ENCODE data around the gene MAGEB5.
"Not testable (repeated sequence)": the region's sequence is repeated elsewhere in the genome, so short reads cannot be mapped to it uniquely, and the experiment has no call there.

MAGEB5 gene

GRCh38 chrX:26215869-26216268 lies at the start of gene MAGEB5:
TSS of gene MAGEB5 (plus strand) at chrX:26216169. CDS start at chrX:26217302, 1,133 bp downstream.
- no peak for DNase-seq (ENCODE audit: low spot score)

GRCh38 chrX:26192204-26192603 lies 23.8 kb upstream of the MAGEB5 start, which contains the start of gene MAGEB6:
TSS of gene MAGEB6 (plus strand) at chrX:26192440. CDS start at chrX:26193847, 1,407 bp downstream.
- no peak for DNase-seq (ENCODE audit: low spot score)

GRCh38 chrX:26203561-26203960 lies 12.4 kb upstream of the MAGEB5 start:
- no peak for DNase-seq (ENCODE audit: low spot score)

GRCh38 chrX:26204717-26205116 lies 11.3 kb upstream of the MAGEB5 start:
- not testable (repeated sequence) for DNase-seq (ENCODE audit: low spot score)

GRCh38 chrX:26208012-26208411 lies 8.0 kb upstream of the MAGEB5 start:
- DNase-seq (ENCODE audit: low spot score): no peak

GRCh38 chrX:26219351-26219750 lies 3.4 kb downstream of the MAGEB5 start:
- no peak for DNase-seq (ENCODE audit: low spot score)

- no peak for DNase-seq (ENCODE audit: low spot score)
Measured at GRCh38 chrX:26234177-26234576, 18.2 kb downstream of the MAGEB5 start.

GRCh38 chrX:26253526-26253925 lies 37.6 kb downstream of the MAGEB5 start:
- no peak for DNase-seq (ENCODE audit: low spot score)

GRCh38 chrX:26254436-26254835 lies 38.5 kb downstream of the MAGEB5 start:
- DNase-seq (ENCODE audit: low spot score): no peak

GRCh38 chrX:26262121-26262523 lies 46.2 kb downstream of the MAGEB5 start:
- DNase-seq (ENCODE audit: low spot score): no peak

Data from putamen (tissue), 1 donor.